OCI-M2 (cell line): ENCODE data around the gene RBM26.

Experiments used
- DNase-seq: peaks from one replicate; lab custom pipeline; 2025; ENCODE audit not compliant: unreplicated experiment; lab: John Stamatoyannopoulos, UW

Gene RBM26

DNA sequence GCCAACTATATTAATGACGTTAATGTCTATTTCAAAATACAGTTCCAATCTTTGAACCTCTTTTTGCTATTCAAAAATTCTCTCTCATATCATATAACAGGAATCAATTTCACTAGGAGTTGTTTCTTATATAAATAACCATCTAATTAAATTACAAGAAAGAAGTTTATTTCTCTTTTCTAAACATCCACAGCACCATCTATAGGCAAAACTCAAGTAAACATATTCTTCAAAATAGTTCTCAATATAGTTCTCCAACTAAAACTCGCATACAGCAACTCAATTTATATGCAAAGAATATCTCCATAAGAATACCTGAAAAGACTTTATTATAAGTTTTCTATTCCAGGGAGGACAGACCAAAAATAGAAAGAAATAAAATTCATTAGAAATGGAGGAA lies 65.6 kb downstream of the RBM26 start:
- DNase-seq = no peak

DNA sequence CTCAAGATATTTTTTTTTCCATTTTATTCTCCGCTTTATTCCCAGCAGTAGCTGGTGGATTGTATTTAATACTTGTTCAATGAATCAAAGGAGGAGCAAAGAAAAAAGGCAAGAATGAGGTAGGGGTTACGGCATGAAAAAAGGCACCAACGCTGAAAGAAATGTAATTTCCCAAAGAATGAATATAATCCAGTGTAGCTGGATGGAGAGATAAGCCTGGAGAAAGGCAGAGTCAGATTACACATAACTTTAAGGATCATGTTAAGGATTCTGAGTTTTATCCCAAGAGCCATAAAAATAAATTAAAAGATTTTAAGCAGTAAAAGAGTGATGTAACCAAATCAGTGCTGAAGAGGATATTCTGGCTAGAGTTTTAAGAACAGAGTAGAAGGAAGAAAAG lies 67.7 kb downstream of the RBM26 start:
- no peak for DNase-seq

DNA sequence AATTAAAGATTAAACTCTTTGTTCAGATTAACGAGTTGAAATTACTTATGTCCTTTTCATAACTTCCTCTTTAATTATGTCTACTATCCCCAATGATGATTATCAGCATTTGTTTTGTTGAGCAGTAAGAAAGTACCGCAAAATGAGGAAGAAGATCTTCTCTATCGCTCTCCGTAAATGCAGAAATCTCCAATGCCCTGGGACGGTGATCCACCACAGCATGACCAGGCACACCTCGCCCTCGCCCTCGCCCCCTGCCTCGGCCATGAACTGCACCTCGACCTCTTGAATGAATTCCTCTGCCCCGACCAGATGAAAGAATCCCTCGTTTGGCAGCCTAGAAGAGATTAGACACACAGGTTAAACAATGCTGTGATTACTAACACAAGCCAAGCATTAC lies 69.1 kb downstream of the RBM26 start:
- DNase-seq = no peak

DNA sequence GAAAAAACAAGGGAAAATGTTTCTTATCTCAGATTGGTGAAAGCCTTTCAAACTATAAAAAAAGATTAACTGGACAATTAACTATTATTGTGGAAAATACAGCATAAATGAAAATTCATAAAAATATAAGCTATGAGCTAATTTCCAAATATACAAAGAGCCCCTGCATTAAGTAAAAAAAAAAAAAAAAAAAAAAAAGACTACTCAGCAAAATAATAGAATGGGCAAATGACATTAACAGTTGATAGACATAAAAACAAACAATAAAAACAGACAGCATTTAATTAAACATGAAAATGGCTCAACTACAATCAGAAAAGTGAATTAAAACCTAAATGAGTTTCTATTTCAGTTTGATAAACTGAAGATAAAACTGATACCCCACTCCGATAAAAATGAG lies 77.5 kb downstream of the RBM26 start:
- DNase-seq = no peak

DNA sequence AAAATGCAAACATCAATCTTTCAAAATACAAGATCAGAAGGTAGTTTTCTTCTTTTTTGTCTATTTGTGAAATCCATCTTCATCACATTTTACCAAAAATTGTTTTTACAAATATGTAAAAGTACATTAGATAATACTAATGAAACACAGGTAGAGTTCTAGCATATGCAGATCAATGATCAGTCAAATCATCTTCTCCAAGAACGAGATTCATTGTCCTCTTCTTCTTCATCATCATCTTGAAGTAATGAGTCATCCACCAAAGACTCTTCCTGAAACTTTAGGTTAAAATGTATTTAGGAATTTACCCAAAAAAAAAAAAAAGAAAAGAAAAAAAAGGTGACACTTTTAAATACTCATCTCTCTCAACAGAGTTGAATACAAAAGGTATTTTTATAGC lies 85.6 kb downstream of the RBM26 start:
- DNase-seq = no peak

DNA sequence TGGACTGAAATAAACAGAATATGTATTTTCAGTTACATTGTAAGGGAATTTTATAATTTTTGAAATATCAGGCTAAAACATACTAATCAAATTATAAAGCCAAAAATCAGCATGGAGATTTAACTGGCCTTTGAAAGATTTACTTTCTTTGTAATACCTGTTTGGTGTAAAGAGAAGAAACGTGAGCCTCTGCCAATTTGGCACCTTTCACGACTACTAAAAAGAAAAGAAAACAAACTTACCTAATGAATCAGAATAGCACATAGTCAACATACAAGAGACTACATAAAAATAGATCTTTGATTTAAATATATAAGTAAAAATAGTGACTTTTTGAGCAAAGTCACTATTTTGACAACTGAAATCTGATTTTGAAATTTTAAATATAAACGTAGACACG lies 87.4 kb downstream of the RBM26 start:
- no peak for DNase-seq

DNA sequence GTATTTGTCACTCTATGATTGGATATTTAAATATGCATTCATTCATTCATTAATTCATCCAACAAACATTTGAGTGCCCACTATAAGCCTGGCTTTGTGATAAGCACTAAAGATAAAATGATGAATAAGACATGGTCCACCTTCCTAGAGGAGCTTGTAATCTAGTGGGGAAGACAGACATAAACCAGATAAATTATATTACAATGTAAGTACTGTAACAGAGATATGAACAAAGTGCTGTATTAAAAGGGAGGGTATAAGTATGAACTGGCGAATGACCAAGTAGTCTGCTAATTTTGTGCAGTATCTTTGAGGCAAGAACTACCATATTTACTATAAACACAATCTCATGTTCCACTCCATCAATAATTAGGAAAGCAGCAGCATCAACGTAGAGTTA lies 88.2 kb downstream of the RBM26 start:
- DNase-seq = no peak

DNA sequence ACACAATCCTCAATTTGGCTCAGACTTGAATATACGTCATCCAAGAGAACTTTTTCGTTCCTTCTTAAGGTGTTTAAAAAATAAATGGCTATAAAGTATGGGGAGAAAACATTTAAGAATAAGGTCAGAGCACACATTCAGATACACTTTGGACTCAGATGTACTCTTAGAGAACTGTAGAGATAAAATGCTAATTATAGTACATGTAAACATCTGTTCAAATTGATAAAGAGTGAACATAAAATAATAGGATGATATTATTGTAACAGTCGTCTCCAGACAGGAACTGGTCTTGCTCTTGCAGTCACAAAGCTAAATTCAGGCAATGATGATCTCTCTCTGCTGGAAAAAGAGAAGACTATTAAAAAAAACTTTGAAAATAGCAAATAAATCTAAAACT lies 91.4 kb downstream of the RBM26 start:
- DNase-seq = no peak

DNA sequence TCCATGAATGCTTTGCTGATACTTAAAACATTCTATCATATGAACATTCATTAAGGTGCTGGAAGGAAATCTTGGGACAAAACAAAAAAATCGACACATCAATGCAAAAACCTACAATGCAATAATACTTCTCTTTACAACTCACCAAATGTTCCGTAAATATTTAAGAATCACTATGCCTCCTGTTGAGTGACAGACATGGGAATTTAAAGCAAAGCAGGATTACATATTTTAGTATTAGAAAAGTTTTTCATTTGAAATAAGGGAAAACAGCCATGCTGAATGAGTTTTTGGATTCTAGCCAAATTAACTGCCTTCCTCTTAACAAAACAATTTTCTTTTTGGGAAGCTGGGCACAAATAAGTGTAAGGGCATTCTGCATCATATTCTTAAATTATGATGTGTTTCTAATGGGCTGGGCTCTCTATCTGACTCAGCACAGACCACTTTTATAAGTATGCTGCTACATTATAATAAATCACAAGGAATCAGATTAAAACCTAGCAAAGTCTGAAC lies 93.7 kb downstream of the RBM26 start:
- DNase-seq = no peak

DNA sequence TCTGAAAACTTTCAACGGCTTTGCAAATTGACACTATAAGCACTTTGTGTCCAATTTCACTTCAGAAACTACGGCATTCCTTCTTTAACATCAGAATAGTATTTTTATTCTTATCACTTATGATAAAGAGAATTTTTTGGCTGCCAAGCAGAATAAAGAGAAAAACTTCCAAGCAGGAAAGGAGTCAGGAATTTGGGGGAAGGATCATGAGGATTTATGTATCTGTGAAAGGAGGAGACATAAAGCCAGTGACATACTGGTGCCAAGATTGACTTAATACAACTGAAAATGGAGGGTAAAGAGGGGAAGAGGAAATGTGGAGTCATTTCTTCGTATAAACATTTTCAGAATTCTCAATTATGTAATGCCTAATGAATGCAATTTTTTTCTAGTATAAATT lies 94.7 kb downstream of the RBM26 start:
- no peak for DNase-seq

DNA sequence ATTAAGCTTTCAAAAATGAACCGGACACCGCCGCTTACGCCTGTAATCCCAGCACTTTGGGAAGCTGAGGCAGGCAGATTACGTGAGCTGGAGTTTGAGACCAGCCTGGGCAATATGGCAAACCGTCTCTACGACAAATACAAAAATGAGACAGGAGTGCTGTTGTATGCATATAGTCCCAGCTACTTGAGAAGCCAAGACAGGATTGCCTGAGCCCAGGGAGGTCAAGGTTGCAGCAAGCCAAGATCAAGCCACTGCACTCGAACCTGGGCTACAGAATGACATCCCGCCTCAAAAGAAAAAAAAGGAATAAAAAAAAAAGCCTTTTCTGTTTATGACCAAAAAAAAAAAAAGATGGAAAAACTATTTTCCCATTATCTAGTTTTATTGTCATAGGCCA lies 96.4 kb downstream of the RBM26 start:
- DNase-seq = no peak

DNA sequence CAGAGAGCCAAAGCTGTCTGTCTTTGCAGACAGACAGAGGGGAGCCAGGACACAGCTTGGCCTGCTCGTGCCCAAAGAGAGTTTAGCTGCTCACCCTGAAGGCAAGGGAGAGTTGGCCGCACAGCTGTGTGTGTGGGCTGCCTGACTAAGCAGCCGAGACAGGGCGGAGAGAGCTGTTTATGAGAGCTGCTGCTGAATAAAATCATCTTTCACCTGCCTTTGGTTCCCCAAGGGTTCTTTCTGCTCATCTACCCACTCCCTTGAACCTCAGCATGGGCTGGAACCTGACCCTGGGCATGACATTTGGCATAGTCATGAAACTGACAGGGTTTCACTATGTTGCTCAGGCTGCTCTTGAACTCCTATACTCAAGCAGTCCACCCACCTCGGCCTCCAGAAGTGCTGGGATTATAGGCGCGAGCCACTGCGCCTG lies 98.2 kb downstream of the RBM26 start:
- no peak for DNase-seq

DNA sequence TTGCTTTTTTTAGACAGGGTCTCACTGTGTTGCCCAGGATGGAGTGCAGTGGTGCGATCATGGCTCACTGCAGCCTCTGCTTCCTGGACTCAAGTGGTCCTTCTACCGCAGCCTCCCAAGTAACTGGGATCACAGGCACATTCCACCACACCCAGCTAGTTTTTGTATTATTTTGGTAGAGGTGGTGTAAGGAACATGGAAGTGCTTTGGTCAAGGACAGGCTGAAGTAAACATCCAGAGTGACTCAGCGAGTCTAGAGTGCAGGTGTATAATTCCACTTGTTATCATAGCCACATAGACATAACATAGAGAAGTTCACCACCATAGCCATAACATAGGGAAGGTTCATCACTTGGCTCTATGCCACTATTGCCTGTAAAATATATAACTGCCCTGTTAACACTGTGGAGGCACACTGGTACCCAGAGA lies 98.6 kb downstream of the RBM26 start:
- no peak for DNase-seq

DNA sequence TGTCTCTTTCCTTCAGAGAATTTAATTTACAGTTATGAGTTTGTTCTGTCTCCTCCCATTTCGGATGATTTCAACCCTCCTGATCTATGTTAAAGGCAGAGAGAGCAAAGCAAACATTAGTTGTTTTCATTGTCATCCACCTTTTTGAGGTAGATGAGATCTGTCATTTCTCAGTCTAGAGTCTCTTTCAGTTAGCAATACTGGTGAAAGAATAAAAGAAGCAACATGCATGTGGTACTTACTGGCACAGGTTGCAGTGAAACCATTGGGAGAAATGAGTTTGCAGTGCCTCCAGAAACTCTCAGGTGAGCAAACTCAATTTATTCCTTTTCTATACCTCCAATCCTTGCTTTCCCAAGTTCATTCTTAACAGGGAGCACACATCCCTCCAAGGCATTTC lies 99.4 kb downstream of the RBM26 start:
- no peak for DNase-seq

DNA sequence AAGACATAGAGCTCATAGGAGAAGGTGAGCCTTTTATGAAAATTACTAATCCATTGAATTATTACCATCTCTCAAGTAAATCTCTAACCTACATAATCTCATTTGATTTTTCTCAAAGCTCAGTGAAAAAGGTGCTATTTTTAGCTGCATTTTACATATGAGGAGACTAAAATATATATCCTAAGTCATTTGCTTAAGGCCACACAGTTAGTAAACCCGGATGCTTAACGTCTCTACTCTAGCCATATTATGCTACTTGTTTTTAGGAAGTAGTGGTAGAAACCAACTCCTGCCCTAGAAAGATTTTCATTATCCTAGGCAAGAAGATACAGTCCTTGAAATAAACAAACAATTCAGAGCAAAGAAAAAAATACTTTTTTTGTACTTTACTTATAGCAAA lies 108.9 kb downstream of the RBM26 start:
- no peak for DNase-seq

DNA sequence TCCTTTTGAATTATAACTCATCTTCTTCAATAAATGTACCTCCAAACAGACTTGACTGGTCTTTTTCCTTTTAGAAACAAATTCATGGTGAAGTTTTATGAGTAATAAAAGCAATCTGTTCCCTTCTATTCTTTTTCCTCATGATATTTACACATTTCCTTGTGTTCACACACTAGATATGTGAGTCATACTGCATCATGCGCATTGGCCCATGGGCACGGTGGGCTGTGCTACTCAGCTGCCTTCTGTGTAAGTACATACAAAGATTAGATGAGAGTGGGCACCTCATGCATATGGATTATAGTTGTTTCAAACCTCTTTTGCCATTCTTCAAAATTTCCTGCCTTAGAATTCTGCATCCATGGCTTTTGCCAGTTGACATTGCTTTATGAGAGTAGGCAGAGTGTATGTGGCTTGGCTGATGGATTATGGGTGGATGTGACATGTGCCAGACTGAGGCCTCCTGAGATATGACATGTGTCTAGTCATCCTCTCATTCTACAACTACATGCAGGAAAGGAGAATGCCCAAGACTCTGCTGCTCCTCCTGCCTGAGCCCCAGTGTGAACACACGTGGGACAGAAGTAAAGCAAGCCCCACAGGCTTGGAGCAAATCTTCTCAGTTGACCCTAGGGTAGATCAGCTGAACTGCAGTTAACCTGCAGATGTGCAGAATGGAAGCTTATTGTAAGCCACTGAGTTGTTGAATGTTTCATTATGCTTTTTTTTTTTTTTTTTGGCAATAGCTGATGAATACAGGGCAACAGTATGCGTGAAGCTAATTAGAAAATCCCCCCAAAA lies 109.9 kb downstream of the RBM26 start:
- no peak for DNase-seq

DNA sequence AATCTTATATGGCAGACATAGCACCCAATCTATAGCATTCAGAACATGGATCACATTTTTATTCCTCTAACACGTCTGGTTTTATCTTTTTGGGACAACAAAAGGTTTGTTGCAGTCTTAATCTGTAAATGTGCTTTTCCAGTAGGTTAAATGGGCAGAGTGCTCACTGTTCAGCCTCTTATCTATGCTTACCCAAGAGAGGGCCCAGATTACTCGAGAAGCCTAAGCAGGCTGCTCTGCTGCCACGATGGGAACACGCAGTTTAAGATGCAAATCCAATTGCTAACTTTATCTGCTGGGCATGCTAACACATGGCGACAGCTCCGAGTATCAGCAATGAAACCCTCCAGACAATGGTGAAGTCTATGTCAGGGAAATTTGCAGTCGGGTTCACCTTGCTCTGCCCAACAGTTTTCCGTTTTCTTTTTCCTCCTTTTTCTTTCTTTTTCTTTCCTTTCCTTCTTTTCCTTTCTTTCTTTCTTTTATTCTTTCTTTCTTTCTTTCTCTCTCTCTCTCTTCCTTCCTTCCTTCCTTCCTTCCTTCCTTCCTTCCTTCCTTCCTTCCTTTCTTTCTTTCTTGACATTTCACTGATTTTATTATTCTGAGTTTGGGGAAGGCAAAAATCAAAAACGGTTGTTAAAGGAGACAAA lies 115.3 kb downstream of the RBM26 start:
- peak; percentile 10 for DNase-seq

DNA sequence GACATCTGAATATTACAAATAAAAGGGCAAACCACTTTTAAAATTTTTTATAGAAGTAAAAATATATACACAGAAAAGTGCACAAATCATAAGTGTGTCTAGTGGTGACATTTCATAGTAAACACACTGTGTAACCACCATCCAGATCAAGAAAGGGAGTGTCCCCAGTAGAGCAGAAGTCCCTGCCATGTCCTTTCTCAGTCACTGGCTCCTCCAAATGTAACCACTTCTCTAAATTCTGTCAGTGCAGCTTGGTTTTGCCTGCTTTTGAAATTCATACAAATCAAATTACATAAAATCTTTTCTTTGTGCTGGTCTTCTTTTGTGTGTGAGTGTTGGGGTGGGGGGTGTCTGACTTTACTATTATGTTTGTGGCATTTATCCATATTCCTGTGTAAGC lies 116.5 kb downstream of the RBM26 start:
- no peak for DNase-seq

DNA sequence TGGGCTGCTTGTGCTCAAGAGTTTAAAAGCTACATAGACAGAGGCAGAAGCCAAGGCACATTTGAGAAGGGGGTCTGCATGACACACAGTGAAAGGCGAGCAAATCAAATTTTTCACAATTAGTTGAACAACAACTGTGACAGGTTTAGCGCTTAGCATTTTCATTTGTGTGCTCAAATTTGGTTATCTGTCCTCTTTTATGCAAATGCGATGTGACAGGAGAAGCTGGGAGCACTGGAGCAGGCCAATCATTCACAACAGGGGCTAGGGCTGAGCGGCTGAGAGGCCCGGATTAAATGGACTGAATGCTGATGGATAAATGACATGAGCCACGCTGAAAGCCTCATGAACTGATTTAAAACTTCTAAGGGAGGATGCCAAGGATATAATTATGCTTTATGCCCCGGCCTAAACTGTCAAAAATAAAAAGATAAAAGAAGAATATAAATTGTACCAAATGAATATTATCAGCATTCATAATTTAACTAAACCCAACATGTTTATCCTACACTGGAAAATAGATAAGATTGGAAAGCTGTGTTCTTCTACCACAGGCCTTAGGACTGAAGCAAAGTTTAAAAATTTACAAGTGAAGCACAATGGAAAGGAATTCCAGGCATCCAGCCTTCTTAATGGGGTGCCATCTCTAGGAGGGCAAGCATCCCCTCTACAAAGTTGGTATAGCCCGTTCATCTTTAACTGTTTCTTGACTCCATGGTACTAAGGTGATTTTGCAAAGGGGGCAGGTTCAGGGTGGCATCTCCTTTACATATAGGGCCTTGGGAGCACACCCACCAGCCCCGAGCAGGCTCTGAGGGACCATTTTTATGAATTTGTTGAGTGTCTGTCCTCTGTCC lies 117.9 kb downstream of the RBM26 start:
- no peak for DNase-seq

DNA sequence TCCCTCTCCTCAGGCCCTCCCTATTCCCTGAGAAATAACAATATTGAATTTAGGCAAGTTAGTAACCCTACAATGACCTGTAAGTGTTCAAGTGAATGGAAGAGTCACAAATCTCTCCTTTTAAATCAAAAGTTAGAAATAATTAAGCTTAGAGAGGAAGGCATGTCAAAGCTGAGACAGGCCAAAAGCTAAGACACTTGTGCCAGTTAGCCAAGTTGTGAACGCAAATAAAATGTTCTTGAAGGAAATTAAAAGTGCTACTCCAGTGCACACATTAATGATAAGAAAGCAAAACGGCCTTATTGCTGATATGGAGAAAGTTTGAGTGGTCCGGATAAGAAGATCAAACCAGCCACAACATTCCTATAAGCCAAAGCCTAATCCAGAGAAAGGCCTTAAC lies 120.9 kb downstream of the RBM26 start:
- DNase-seq = no peak

DNA sequence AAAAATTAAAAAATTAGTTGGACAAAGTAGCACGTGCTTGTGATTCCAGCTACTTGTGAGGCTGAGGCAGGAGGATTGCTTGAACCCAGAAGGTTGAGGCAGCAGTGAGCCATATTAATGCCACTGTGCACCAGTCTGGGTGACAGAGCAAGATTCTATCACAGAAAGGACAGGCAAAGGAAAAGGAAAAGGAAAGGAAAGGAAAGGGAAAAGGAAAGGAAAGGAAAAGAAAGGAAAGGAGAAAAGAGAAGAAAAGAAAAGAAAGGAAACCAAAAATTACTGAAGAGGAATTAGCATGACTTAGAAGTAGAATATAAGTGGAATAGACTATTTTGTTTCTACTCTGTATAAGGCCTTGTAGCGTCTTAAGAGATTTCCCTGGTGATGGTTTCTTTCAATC lies 122.3 kb downstream of the RBM26 start:
- DNase-seq = no peak

DNA sequence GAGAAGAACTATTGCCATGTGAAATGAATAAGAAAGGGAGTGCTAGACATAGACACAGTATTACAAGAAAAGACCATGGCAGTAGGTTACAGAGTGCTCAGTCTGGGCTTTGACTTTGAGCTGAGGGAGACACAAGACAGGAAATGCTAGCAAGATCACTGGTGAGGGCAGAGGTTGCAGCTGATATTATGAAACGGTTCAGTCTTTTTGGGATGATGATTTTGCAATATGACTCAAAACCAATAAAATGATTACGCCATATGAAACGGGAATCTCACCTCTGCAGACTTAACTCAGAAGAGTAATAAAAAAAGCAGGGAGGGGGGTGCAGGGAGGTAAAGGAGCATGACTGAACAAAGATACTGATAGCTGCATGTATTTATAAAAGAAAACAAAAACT lies 123.1 kb downstream of the RBM26 start:
- no peak for DNase-seq
